Psoas muscle (tissue), 8 donors: Measurements from ENCODE around the gene CTSF. TPM values are rescaled to one million over a fixed set of nuclear protein-coding genes. Genes with fewer than 3 reads are reported as not detected.

Experiments
- ATAC-seq, 4 donors: fragments of 200-7000 bp; cut with Tn5 transposase; one replicate each; pipeline ENCODE4 v1.9.1; 2020; ENCODE audit warnings: moderate library complexity in 3 of 4, mild to moderate bottlenecking in 2 of 4
- DNase-seq, 2 donors: peaks; one replicate each; pipeline ENCODE4 v3.0.0-alpha.2; 2020
- H3K27ac ChIP-seq: fragments of 200-600 bp; one replicate; pipeline ENCODE4 v1.8.0; 2022
- H3K27me3 ChIP-seq, 3 donors: fragments of 200-600 bp in 1 of 3; one replicate each; pipeline versions ENCODE4 v1.6.1 to v1.8.0; 2013 to 2022; ENCODE audit warnings: low read length in 2 of 3, mild to moderate bottlenecking in 2 of 3, moderate library complexity in 1 of 3; ENCODE audit not compliant: insufficient read depth in 3 of 3
- H3K36me3 ChIP-seq, 2 donors: fragments of 200-600 bp in 1 of 2; one replicate each; pipeline versions ENCODE4 v1.6.1 to v1.8.0; 2013 to 2022; ENCODE audit warnings: low read depth in 1 of 2, mild to moderate bottlenecking in 1 of 2, moderate library complexity in 1 of 2; ENCODE audit not compliant: insufficient read depth in 1 of 2
- H3K4me1 ChIP-seq: fragments of 200-600 bp; one replicate; pipeline ENCODE4 v1.8.0; 2022
- H3K4me3 ChIP-seq: fragments of 200-600 bp; one replicate; pipeline ENCODE4 v1.8.0; 2022; ENCODE audit warnings: mild to moderate bottlenecking
- H3K9me3 ChIP-seq: fragments of 200-600 bp; one replicate; pipeline ENCODE4 v1.8.0; 2022
- WGBS, 3 donors: extraction: QIAGEN DNeasy Blood & Tissue Kit; methylation state at CpG; one replicate each; pipeline versions ENCODE4 v1.1.6 to v1.1.7; 2013; 5-methylcytosine and 5-hydroxymethylcytosine counted together
- intact Hi-C, 2 donors: fragments of 100-400 bp; cut with DNase I; formaldehyde crosslinking; loops; one replicate each; pipeline versions ENCODE4 v1.11.0 to v1.14.2; 2022
- polyA plus RNA-seq, 3 donors: library from polyadenylated mRNA; stranded (reverse); fragments of 200-250 nt; gene quantifications; one replicate each; pipeline ENCODE4 v1.2.3, GENCODE V29; 2013
- total RNA-seq, 4 donors: library from RNA; stranded (reverse); fragmentation: NEBNext Ultra II Directional in 2 of 4; extraction: Animal tissue kit (Norgen Biotek cat#: 25700) in 2 of 4; gene quantifications; one replicate each; pipeline versions ENCODE4 v1.2.1 to v1.2.4, GENCODE V29; 2021 to 2023
- TF ChIP-seq, protein P1 (sequence below): fragments of 200-600 bp; IDR thresholded peaks from one replicate; pipeline ENCODE4 v1.8.0; 2022; ENCODE audit warnings: antibody characterized with exemption
- donor health status: healthy with polysubstance abuse.
- donor health status: DM: no; HTN: no; CAD: no; lungs with moderate emphysema.
- donor health status: Bipolar disorder and iron deficiency.
- donor health status: healthy.
- donor health status: DM: yes; HTN: yes; CAD: no.
- donor health status: DM: no; HTN: no; CAD: no.
- donor health status: DM: no; HTN: no; CAD: no.
- donor health status: DM: yes; HTN: yes; CAD: no.

CTSF gene
- total and polyA plus RNA-seq, 7 donors: 16.5 to 79.0 (median 31.8) TPM

DNA sequence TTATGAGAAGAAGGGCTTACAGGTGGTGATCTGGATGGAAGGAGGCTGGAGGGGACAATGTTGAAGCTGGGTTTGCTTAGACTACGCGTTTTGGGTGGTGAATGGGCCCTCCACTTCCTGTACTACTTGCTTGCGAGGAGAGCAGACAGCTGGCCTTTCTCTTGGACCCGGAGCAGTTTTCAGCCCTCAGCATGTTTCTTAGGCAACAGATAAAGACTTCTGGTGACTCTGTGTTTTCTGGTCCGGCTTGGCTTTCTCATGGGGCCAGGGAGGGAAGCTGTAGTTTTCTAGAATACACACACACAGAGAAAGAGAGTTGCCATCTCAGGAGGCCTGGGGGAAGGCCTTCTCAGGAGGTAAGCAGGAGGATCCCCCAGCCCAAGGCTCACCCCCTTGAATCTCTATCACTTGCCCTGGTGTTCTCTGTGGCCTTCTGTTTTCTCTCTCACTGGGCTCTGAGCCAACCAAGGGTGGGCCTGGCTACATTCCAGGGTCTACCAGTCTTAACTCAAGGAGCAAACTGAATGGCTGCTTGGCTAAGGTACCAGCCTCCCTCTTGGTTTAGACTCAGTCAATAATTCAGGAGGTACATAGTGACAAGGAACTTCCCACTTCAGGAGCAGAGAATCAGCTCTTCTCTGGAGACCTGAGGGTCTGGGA lies 27.0 kb upstream of the CTSF start:
- 56 to 68% (median 60%) methylated on average over 5 of the region's 5 CpGs for WGBS, 3 donors
- peak in 1 of 2 donors; percentile 18 for DNase-seq
- Histone ChIP-seq H3K9me3 (no peaks in the 10 kb centered on the region), H3K27me3 (no peaks in the 10 kb centered on the region), H3K4me1 (peaks cover 15% of the 10 kb centered on the region), H3K4me3 (no peak overlapping the region), H3K36me3 (peaks cover 0 to 15% of the 10 kb centered on the region in 2 donors), H3K27ac (no peak overlapping the region)
- intact Hi-C loops: no loop called here
- TF ChIP-seq, protein P1, sequence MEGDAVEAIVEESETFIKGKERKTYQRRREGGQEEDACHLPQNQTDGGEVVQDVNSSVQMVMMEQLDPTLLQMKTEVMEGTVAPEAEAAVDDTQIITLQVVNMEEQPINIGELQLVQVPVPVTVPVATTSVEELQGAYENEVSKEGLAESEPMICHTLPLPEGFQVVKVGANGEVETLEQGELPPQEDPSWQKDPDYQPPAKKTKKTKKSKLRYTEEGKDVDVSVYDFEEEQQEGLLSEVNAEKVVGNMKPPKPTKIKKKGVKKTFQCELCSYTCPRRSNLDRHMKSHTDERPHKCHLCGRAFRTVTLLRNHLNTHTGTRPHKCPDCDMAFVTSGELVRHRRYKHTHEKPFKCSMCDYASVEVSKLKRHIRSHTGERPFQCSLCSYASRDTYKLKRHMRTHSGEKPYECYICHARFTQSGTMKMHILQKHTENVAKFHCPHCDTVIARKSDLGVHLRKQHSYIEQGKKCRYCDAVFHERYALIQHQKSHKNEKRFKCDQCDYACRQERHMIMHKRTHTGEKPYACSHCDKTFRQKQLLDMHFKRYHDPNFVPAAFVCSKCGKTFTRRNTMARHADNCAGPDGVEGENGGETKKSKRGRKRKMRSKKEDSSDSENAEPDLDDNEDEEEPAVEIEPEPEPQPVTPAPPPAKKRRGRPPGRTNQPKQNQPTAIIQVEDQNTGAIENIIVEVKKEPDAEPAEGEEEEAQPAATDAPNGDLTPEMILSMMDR: no peak
- ATAC-seq: no peak

DNA sequence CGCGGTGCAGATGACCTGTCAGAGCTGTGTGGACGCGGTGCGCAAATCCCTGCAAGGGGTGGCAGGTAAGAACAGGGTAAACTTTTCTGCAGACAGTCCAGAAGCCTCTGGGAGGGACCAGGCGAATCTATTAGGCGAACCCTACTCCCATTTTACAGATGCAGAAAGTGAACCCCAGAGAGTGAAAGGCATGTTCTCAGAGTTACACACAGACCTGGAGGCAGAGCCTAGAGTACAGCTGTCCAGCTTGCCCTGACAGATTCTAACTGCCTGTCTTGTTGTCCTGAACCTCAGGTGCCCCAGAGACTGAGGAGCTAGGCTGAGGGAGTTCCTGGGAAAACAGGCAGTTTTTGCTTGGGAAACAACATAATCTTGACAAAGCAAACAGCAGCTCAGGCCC lies 25.2 kb upstream of the CTSF start:
- TF ChIP-seq, protein P1: no peak
- intact Hi-C loops: loop anchor here (5.0 kb wide), 2 partner anchors 84 to 239 kb away; partner anchors contain the start of gene RBM4B (in 1 of the 2)
- Histone ChIP-seq H3K4me3 (peak overlapping the region; percentile 92), H3K27ac (peak overlapping the region; percentile 84), H3K27me3 (no peaks in the 10 kb centered on the region), H3K4me1 (peaks cover 15% of the 10 kb centered on the region), H3K9me3 (no peaks in the 10 kb centered on the region), H3K36me3 (no peaks in the 10 kb centered on the region)
- no peak for DNase-seq
- 57 to 65% (median 63%) methylated on average over 7 of the region's 7 CpGs for WGBS, 3 donors
- peak in 1 of 4 donors; percentile 5 for ATAC-seq

DNA sequence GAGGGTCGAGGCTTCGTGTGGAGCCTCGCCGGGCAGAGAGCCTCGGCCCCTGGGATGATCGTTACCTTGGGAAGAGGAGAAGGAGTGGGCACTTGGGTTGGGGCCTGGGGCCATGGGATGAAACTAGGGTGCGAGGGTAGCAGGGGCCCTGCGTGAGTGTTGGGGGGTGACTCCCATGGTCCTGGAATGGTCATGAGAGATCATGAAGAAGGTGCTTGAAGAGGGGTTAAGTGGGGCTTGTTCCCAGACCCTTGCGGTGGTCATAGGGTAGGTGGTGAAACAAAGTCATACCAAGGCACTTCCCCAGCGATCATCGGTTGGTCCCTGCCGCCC lies 24.9 kb upstream of the CTSF start:
- intact Hi-C loops: loop anchor here (5.0 kb wide), 2 partner anchors 84 to 239 kb away; partner anchors contain the start of gene RBM4B (in 1 of the 2)
- WGBS, 3 donors: 7 to 9% (median 7%) methylated on average over 12 of the region's 12 CpGs
- no peaks in the 10 kb centered on the region for H3K36me3 ChIP-seq
- peaks cover 15% of the 10 kb centered on the region for H3K4me1 ChIP-seq
- peak overlapping the region; percentile 84 for H3K27ac ChIP-seq
- no peak for DNase-seq
- H3K27me3 ChIP-seq: no peaks in the 10 kb centered on the region
- peak overlapping the region; percentile 92 for H3K4me3 ChIP-seq
- TF ChIP-seq, protein P1: no peak
- ATAC-seq: peak in 1 of 4 donors; percentile 4
- H3K9me3 ChIP-seq: no peaks in the 10 kb centered on the region

DNA sequence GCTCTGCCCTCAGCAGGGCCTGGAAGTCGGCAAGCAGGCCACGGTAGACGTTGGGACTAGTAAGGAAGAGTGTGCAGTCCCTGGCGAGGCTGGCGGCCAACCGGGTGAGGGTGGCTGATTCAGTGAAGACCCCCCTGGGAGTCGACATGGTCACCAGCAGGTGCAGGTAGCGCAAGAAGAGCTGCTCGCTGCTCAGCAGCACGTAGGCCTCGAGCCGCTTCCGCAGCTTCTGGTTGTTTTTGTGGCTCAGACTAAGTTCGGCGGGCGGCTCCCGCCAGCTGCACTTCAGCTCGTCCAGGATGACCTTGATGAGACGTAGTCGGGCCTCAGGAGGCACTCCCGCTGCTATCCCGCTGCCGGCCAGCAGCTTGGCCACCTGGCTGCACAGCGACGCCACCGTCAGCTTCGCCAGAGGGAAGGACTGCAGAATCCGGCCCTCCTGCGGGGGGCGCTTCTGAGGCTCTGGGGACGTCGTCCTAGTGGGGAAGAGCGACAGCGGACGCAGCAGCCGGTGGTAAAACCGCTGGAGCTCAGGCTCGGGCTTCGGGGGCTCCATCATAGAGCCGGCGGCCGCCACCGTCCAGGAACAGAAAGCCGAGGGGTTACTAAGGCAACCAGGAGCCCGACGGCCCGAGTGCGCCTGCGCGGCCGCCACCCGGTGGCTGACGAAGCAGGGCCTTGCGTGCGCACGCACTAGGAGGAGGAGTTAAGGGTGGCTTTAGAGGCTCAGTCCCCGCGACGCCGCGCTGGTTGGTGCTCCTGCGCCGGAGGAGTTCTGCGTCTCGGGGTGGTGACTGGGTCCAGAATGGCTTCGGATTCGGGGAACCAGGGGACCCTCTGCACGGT lies 24.3 kb upstream of the CTSF start, which contains the start of the genes CCDC87 and CCS:
Gene CCDC87 (minus strand): TSS at position 607 of the 846 bp plus-strand sequence. CDS start 48 bp downstream, at position 559.
Gene CCS (plus strand): TSS at position 729 of the 846 bp plus-strand sequence. CDS start 77 bp downstream, at position 806.
- TF ChIP-seq, protein P1: peak; percentile 66
- Histone ChIP-seq H3K4me3 (peak within 1 kb of the TSS; percentile 92), H3K4me1 (peaks cover 15% of the 10 kb centered on the region), H3K27me3 (no peaks in the 10 kb centered on the region), H3K36me3 (no peaks in the 10 kb centered on the region), H3K9me3 (no peaks in the 10 kb centered on the region), H3K27ac (peak within 1 kb of the TSS; percentile 84)
- peak; percentile 98 to 99 (median 98) for ATAC-seq
- WGBS, 3 donors: 12 to 13% (median 13%) methylated on average over 67 to 68 of the region's 68 CpGs
- peak; percentile 98 to 99 for DNase-seq
- intact Hi-C loops: loop anchor here (5.0 kb wide), 2 partner anchors 85 to 240 kb away; partner anchors contain the start of gene RBM4B (in 1 of the 2)
